Body of pancreas (tissue), 4 donors: ENCODE results near the gene CCDC179. TPM values are rescaled to one million over a fixed set of nuclear protein-coding genes. Genes with fewer than 3 reads are reported as not detected.

ENCODE experiments used
- ATAC-seq: fragments of 150-250 bp; one replicate; pipeline ENCODE4 v1.9.1; 2016
- DNase-seq, 4 donors: peaks; one replicate each; pipeline ENCODE4 v3.0.0-alpha.2; 2019
- H3K27ac ChIP-seq, 4 donors: fragments of 200-600 bp; sonication (generic); 1 replicate in 3 of 4; 2 replicates in 1 of 4; pipeline versions ENCODE4 v1.5.1 to v1.6.1; 2016 to 2019; ENCODE audit warnings: mild to moderate bottlenecking in 1 of 4, mixed read lengths in 1 of 4, moderate library complexity in 1 of 4
- H3K27me3 ChIP-seq, 2 donors: fragments of 200-600 bp; sonication (generic); one replicate each; pipeline ENCODE4 v1.6.0; 2016; ENCODE audit warnings: mild to moderate bottlenecking in 1 of 2
- H3K36me3 ChIP-seq, 2 donors: fragments of 200-600 bp; sonication (generic); replicated peaks in 1 of 2; 2 replicates each; pipeline ENCODE4 v1.5.1; 2016; ENCODE audit warnings: low read depth in 2 of 2; ENCODE audit not compliant: insufficient read depth in 1 of 2
- H3K4me1 ChIP-seq: fragments of 200-600 bp; sonication (generic); one replicate; pipeline ENCODE4 v1.6.0; 2016
- H3K4me3 ChIP-seq, 2 donors: fragments of 200-600 bp; sonication (generic); 1 replicate in 1 of 2; 2 replicates in 1 of 2; pipeline ENCODE4 v1.5.1; 2016 to 2019
- H3K9me3 ChIP-seq, 3 donors: fragments of 200-600 bp; sonication (generic); 1 replicate in 2 of 3; 2 replicates in 1 of 3; pipeline ENCODE4 v1.5.1; 2016
- POLR2A ChIP-seq, 3 donors: fragments of 450-650 bp; IDR thresholded peaks; one replicate each; pipeline ENCODE4 v1.6.1; 2016; ENCODE audit warnings: antibody characterized with exemption in 3 of 3, mild to moderate bottlenecking in 2 of 3
- WGBS, 2 donors: methylation state at CpG; one replicate each; pipeline ENCODE4 v1.1.5; 2017; 5-methylcytosine and 5-hydroxymethylcytosine counted together
- intact Hi-C: fragments of 100-400 bp; cut with DNase I; formaldehyde crosslinking; loops from one replicate; pipeline ENCODE4 v1.15.1; 2023
- total RNA-seq, 2 donors: library from RNA; depleted of rRNA; stranded (reverse); fragments of >200 nt; gene quantifications; one replicate each; pipeline ENCODE4 v1.1.0, GENCODE V29; 2016
- TF ChIP-seq, protein P1 (sequence below), 7 experiments: fragments of 450-650 bp in 4 of 7; fragments of 200-600 bp in 3 of 7; sonication (generic) in 3 of 7; IDR thresholded peaks; one replicate each; pipeline ENCODE4 v1.5.1; 2016 to 2019; ENCODE audit warnings: antibody characterized with exemption in 7 of 7

Gene CCDC179
- total RNA-seq, 2 donors from 2014 or later, result not detected

DNA sequence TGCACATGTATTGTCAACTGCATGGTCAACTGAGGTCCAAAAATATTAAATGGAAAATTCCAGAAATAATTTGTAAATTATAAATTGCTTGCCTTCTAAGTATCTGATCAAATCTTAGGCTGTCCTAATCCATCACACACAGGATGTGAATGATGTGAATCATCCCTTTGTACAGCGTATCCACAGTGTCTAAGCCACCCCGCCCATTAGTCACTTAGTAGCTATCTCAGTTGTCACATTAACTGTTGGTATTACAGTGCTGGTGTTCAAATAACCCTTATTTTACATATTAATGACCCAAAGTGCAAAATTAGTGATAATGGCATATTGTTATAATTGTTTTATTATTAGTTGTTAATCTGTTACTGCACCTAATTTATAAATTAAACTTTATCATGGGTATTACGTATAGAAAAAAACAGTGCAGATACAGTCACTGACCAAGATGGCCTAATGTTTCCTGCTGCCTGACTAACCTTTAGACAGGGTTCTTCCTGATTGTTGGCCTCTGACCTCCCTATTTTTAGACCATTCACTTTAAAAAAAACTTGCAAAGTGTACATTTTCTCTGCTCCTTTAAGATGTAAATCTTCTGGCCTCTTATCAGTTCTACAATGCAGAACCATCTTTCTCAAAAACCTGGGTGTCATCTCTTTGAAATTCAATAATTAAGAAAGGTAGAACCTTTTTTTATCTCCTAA, 27.8 kb downstream of the CCDC179 start:
- DNase-seq (no peak), ATAC-seq (no peak)
- 90 to 94% methylated on average over 3 of the region's 3 CpGs for WGBS, 2 donors
- H3K4me3 ChIP-seq, result no peak overlapping the region
- no peaks in the 10 kb centered on the region for H3K9me3 ChIP-seq
- TF ChIP-seq, protein P1, sequence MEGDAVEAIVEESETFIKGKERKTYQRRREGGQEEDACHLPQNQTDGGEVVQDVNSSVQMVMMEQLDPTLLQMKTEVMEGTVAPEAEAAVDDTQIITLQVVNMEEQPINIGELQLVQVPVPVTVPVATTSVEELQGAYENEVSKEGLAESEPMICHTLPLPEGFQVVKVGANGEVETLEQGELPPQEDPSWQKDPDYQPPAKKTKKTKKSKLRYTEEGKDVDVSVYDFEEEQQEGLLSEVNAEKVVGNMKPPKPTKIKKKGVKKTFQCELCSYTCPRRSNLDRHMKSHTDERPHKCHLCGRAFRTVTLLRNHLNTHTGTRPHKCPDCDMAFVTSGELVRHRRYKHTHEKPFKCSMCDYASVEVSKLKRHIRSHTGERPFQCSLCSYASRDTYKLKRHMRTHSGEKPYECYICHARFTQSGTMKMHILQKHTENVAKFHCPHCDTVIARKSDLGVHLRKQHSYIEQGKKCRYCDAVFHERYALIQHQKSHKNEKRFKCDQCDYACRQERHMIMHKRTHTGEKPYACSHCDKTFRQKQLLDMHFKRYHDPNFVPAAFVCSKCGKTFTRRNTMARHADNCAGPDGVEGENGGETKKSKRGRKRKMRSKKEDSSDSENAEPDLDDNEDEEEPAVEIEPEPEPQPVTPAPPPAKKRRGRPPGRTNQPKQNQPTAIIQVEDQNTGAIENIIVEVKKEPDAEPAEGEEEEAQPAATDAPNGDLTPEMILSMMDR (IDR thresholded peaks at IDR 0.05), result no peak
- TF ChIP-seq POLR2A (IDR thresholded peaks at IDR 0.05), result no peak
- peaks cover 14% of the 10 kb centered on the region for H3K4me1 ChIP-seq
- no peaks in the 10 kb centered on the region for H3K36me3 ChIP-seq
- no peaks in the 10 kb centered on the region for H3K27me3 ChIP-seq
- intact Hi-C loops, result no loop called here
- H3K27ac ChIP-seq, result no peak overlapping the region

DNA sequence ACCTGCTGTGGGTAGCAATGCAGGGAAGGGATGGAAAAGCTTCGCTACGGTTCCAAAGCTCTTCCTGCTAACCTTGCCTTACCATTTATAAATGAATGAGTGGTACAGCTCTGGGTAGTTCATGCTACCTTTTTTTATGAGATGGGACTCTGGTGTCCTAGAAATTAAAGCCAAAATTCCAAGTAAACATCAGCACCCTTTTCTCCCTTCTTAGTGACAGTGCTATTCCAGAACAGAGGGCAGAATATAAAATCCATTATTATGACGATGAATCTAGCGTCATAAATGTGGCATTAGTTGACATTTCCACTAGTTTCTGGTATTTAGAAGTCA, 30.2 kb downstream of the CCDC179 start:
- Histone ChIP-seq H3K9me3 (no peaks in the 10 kb centered on the region), H3K4me3 (no peak overlapping the region)
- ATAC-seq, result peak; percentile 0

DNA sequence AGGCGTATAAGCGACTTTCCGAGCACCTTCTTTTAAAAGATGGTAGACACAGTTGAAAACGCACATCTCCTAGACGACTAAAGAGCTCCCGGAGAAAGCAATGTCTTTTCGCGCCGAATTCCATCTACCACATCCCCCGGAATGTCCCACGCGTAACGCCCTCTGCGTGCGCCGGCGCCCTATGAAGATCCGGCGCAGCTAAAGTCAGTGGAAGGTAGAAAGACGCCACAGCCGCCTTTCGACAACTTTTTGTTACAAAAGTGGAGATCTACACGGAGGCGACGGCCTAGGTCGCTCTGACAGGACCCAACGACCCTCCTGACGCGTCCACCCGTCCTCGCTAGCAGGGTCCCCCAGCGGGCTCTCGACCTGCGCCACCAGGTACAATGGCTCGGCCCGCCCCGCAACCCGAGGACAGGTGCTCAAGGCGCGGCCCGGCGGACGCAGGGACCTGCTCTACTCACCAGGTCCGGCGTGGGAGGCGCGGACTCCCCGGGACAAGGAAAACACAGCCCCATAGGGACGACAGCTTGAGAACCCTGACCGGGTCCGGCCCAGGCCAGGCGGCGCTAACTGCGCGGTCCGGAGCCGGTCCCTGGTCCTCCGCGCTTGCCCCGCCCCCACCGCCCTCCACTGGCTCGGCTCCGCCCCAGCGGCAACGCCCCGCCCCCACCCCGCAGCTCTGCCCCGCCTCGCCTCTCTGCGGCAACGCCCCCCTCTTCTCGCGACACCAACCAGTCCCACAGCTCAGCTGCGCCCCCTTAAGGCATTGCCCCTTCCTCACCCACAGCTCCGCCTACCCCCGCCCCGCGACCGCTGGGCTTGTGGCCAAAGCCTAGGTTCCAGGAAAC, 30.8 kb downstream of the CCDC179 start, which contains the start of gene SVIP:
Gene SVIP (minus strand): TSS at position 571 of the 851 bp plus-strand sequence. CDS start 53 bp downstream, at position 518.
- DNase-seq (peak; percentile 97 to 99 (median 98)), ATAC-seq (peak; percentile 98)
- no peaks in the 10 kb centered on the region for H3K9me3 ChIP-seq
- peaks cover 0 to 1% of the 10 kb centered on the region in 2 donors for H3K36me3 ChIP-seq
- intact Hi-C loops, result no loop called here
- H3K27me3 ChIP-seq, result no peaks in the 10 kb centered on the region
- peak within 1 kb of the TSS; percentile 80 to 86 for H3K4me3 ChIP-seq
- H3K27ac ChIP-seq, result peak within 1 kb of the TSS; percentile 83 to 94 (median 91)
- H3K4me1 ChIP-seq, result peaks cover 14% of the 10 kb centered on the region
- peak; percentile 87 to 93 (median 90) for TF ChIP-seq POLR2A (IDR thresholded peaks at IDR 0.05)
- TF ChIP-seq, protein P1 (IDR thresholded peaks at IDR 0.05), result peak; percentile 44 to 88 (median 67)
- 1 to 2% methylated on average over 24 to 78 of the region's 79 CpGs for WGBS, 2 donors

More for the DNA sequence above, 30.2 kb downstream of the CCDC179 start:
- 4 to 5% methylated on average over 4 of the region's 4 CpGs for WGBS, 2 donors
- H3K27me3 ChIP-seq, result no peaks in the 10 kb centered on the region
- intact Hi-C loops, result no loop called here
- peak overlapping the region in 3 of 4 donors; percentile 44 to 94 (median 93) for H3K27ac ChIP-seq
- no peaks in the 10 kb centered on the region for H3K36me3 ChIP-seq
- TF ChIP-seq, protein P1 (IDR thresholded peaks at IDR 0.05), result no peak
- peaks cover 14% of the 10 kb centered on the region for H3K4me1 ChIP-seq
- DNase-seq, result no peak

DNA sequence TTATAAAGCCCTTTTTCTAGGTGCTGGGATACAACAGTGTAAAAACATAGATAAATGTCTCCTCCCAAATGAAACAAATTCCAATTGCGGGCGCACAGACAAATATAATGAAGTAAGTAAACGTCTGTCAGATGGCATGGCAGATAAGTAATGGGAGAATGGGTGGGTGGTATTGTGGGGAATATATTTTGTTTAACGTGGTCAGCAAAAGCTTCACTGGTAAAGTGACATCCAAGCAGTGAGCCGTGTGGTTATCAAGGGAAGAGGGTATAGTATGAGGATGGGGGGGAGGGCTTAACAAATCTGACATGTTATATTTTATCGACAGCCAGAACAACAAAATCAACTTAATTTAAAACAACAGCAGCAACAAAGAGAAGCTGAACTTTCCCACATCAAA, 31.9 kb downstream of the CCDC179 start:
- TF ChIP-seq, protein P1 (IDR thresholded peaks at IDR 0.05), result no peak
- TF ChIP-seq POLR2A (IDR thresholded peaks at IDR 0.05), result no peak
- Histone ChIP-seq H3K9me3 (no peaks in the 10 kb centered on the region), H3K4me3 (no peak overlapping the region), H3K27me3 (no peaks in the 10 kb centered on the region), H3K27ac (no peak overlapping the region), H3K4me1 (peaks cover 14% of the 10 kb centered on the region), H3K36me3 (peaks cover 0 to 1% of the 10 kb centered on the region in 2 donors)
- 36 to 37% methylated on average over 6 of the region's 6 CpGs for WGBS, 2 donors
- ATAC-seq (no peak), DNase-seq (no peak)
- intact Hi-C loops, result no loop called here
